K562 (cell line): ENCODE data around the gene SGPP2. TPM values are rescaled to one million over a fixed set of nuclear protein-coding genes. Genes with fewer than 3 reads are reported as not detected.

Experiments
- ATAC-seq: fragments of 200-7000 bp; cut with Tn5 transposase; 3 replicates; pipeline ENCODE4 v1.9.1; 2020; ENCODE audit warnings: moderate library complexity
- BruUV-seq: library from RNA; stranded (reverse); fragments of 400-500 nt; replicated peaks from 2 replicates; lab custom pipeline; 2021; lab: Mats Ljungman, UMichigan
- CTCF ChIA-PET: fragments of 300-600 bp; formaldehyde crosslinking; extraction: SDS; loops from one replicate; lab custom pipeline; 2021; ENCODE audit warnings: low intra/inter-chr PET ratio; lab: Yijun Ruan, JAX
- POLR2A ChIA-PET: fragments of 300-600, 350-650 bp; sonication (Branson Sonifier 250); formaldehyde crosslinking; extraction: SDS; loops from one replicate; lab custom pipeline; 2021; ENCODE audit warnings: antibody characterized with exemption, inconsistent platforms; lab: Yijun Ruan, JAX
- DNase-seq, 4 experiments: peaks; one replicate each; pipeline versions ENCODE4 v3.0.0 to v3.0.0-alpha.2; 2011 to 2018; ENCODE audit warnings: low spot score in 3 of 4, mixed read lengths in 3 of 4; ENCODE audit errors: extremely low read depth in 1 of 4
- FAIRE-seq: peaks from 2 replicates; lab custom pipeline; 2011; peaks lifted over from hg19 to GRCh38; lab: Jason Lieb, UNC
- H2AFZ ChIP-seq: 2 replicates; pipeline ENCODE4 v1.6.0; 2011; ENCODE audit warnings: low read depth, low read length, control low read depth, inconsistent platforms
- H3K27ac ChIP-seq: fragments of 200-600 bp; 3 replicates; pipeline ENCODE4 v1.8.0; 2011; ENCODE audit warnings: low read depth, mild to moderate bottlenecking, control low read depth, inconsistent platforms, low read length, moderate library complexity, mixed read lengths; ENCODE audit errors: extremely low read depth
- H3K27me3 ChIP-seq, 2 experiments: fragments of 300-600 bp in 1 of 2; 2 replicates in 1 of 2; 3 replicates in 1 of 2; pipeline versions ENCODE4 v1.6.0 to v1.8.0; 2011; ENCODE audit warnings: inconsistent platforms in 2 of 2, low read length in 2 of 2, mild to moderate bottlenecking in 1 of 2, mixed read lengths in 1 of 2, moderate library complexity in 1 of 2; ENCODE audit not compliant: control insufficient read depth in 2 of 2, insufficient read depth in 2 of 2
- H3K36me3 ChIP-seq: fragments of 300-600 bp; 3 replicates; pipeline ENCODE4 v1.8.0; 2011; ENCODE audit warnings: mild to moderate bottlenecking, low read length, inconsistent platforms; ENCODE audit not compliant: control insufficient read depth, insufficient read depth
- H3K4me1 ChIP-seq, 2 experiments: fragments of 200-600 bp in 1 of 2; replicated peaks in 1 of 2; 2 replicates in 1 of 2; 3 replicates in 1 of 2; pipeline versions ENCODE4 v1.5.1 to v1.8.0; 2011; ENCODE audit warnings: inconsistent platforms in 2 of 2, low read length in 2 of 2, mild to moderate bottlenecking in 1 of 2, mixed read lengths in 1 of 2, moderate library complexity in 1 of 2; ENCODE audit not compliant: control insufficient read depth in 2 of 2, insufficient read depth in 2 of 2
- H3K4me2 ChIP-seq: 2 replicates; pipeline ENCODE4 v1.6.1; 2011; ENCODE audit warnings: low read length, control low read depth, inconsistent platforms, mixed read lengths; ENCODE audit not compliant: insufficient read depth
- H3K4me3 ChIP-seq: fragments of 200-600 bp; sonication (generic), shearing (Covaris generic); 2 replicates; pipeline ENCODE4 v1.5.1; 2016; ENCODE audit warnings: control low read depth, inconsistent platforms
- H3K79me2 ChIP-seq: fragments of 200-600 bp; 3 replicates; pipeline ENCODE4 v1.8.0; 2011; ENCODE audit warnings: low read length, inconsistent platforms; ENCODE audit not compliant: control insufficient read depth, insufficient read depth
- H3K9ac ChIP-seq, 2 experiments: 2 replicates each; pipeline versions ENCODE4 v1.6.0 to v1.6.1; 2011; ENCODE audit warnings: low read depth in 2 of 2, low read length in 2 of 2, control low read depth in 1 of 2, inconsistent platforms in 1 of 2, mild to moderate bottlenecking in 1 of 2, mixed read lengths in 1 of 2; ENCODE audit not compliant: insufficient read depth in 1 of 2
- H3K9me1 ChIP-seq: one replicate; pipeline ENCODE4 v1.6.0; 2011; ENCODE audit warnings: inconsistent platforms, mild to moderate bottlenecking, low read length, moderate library complexity; ENCODE audit not compliant: control insufficient read depth, insufficient read depth
- H3K9me3 ChIP-seq: replicated peaks from 2 replicates; pipeline ENCODE4 v1.5.1; 2011; ENCODE audit warnings: low read depth, low read length, inconsistent platforms; ENCODE audit not compliant: control insufficient read depth, insufficient read depth
- H4K20me1 ChIP-seq: replicated peaks from 2 replicates; pipeline ENCODE4 v1.6.1; 2011; ENCODE audit warnings: low read length, inconsistent platforms, mixed read lengths; ENCODE audit not compliant: control insufficient read depth, insufficient read depth
- GATAD2A ChIP-seq: fragments of 450-650 bp; IDR thresholded peaks from 2 replicates; pipeline ENCODE4 v1.6.1; 2017
- HMGN3 ChIP-seq: IDR thresholded peaks from 2 replicates; pipeline ENCODE4 v1.6.1; 2011; ENCODE audit warnings: borderline replicate concordance, low read depth, mild to moderate bottlenecking, mixed read lengths, low read length; ENCODE audit not compliant: insufficient read length; ENCODE audit errors: extremely low read depth
- LARP7 ChIP-seq: fragments of 450-650 bp; IDR thresholded peaks from 2 replicates; pipeline ENCODE4 v1.6.1; 2016
- MYBL2 ChIP-seq, 2 experiments: fragments of 450-650 bp in 1 of 2; sonication (generic) in 1 of 2; formaldehyde crosslinking in 1 of 2; IDR thresholded peaks; 2 replicates each; pipeline versions ENCODE4 v1.6.1 to v1.8.1; 2017 to 2022; ENCODE audit warnings: borderline replicate concordance in 1 of 2, inconsistent platforms in 1 of 2, low read depth in 1 of 2, mild to moderate bottlenecking in 1 of 2, missing genetic modification reagents in 1 of 2, moderate library complexity in 1 of 2
- PHF8 ChIP-seq: fragments of 200-600 bp; sonication (generic); IDR thresholded peaks from 2 replicates; pipeline ENCODE4 v1.6.1; 2012; ENCODE audit warnings: mixed run types, mild to moderate bottlenecking, inconsistent platforms, low read length, moderate library complexity, borderline replicate concordance
- WGBS: fragments of 100-300 bp; shearing (Covaris generic); methylation state at CpG from one replicate; pipeline ENCODE4 v1.1.6; 2016; ENCODE audit warnings: low coverage, mixed read lengths; ENCODE audit not compliant: insufficient coverage; ENCODE audit errors: missing lambda C conversion rate; 5-methylcytosine and 5-hydroxymethylcytosine counted together
- in situ Hi-C: fragments of 300-500 bp; cut with MboI; formaldehyde crosslinking; loops from 4 replicates; pipeline ENCODE4 v1.15.0; 2018; ENCODE audit warnings: inconsistent platforms, mixed read lengths
- intact Hi-C: fragments of 100-400 bp; cut with micrococcal nuclease; formaldehyde crosslinking; loops from 2 replicates; pipeline ENCODE4 v1.14.2; 2022
- polyA plus RNA-seq, 8 experiments: library from polyadenylated mRNA; depleted of rRNA in 4 of 8; stranded (reverse) in 5 of 8; unstranded in 3 of 8; fragments of >200 nt; fragmentation: Nextera tagmentation in 2 of 8; fragmentation: Illumina TruSeq in 1 of 8; extraction: Ambion mirVana in 2 of 8; extraction: Trizol in 1 of 8; gene quantifications; 2 replicates each; pipeline versions ENCODE4 v1.2.1 to v1.2.3, GENCODE V29; 2011 to 2014; ENCODE audit warnings: inconsistent platforms in 1 of 8, missing spikeins in 1 of 8
- small RNA-seq: library from RNA; depleted of rRNA; stranded (forward); fragments of <200 nt; gene quantifications from one replicate; pipeline ENCODE3, GENCODE V24; 2014
- total RNA-seq, 7 experiments: library from RNA; depleted of rRNA in 6 of 7; stranded (reverse); fragments of >200 nt in 6 of 7; fragmentation: Illumina TruSeq in 2 of 7; extraction: Trizol in 2 of 7; gene quantifications; 2 replicates each; pipeline versions ENCODE4 v1.2.1 to v1.2.3, GENCODE V29; 2011 to 2021; ENCODE audit warnings: low replicate concordance in 1 of 7
- TF ChIP-seq, protein P1 (sequence below): conservative IDR thresholded peaks from 2 replicates; pipeline ENCODE4 v1.6.1; 2011; ENCODE audit warnings: low read depth, mild to moderate bottlenecking, low read length; ENCODE audit not compliant: control insufficient read depth
- TF ChIP-seq, protein P2 (sequence below): fragments of 250-450 bp; sonication (Bioruptor Pico); IDR thresholded peaks from 2 replicates; pipeline ENCODE4 v1.5.0; 2021; ENCODE audit warnings: mild to moderate bottlenecking, moderate library complexity

SGPP2 gene
- total and polyA plus RNA-seq, 9 of the 15 experiments (the other 6 are each of a cell fraction or from before 2014, with no cell fraction given): 0.01 to 0.04 TPM; not detected in 7

DNA sequence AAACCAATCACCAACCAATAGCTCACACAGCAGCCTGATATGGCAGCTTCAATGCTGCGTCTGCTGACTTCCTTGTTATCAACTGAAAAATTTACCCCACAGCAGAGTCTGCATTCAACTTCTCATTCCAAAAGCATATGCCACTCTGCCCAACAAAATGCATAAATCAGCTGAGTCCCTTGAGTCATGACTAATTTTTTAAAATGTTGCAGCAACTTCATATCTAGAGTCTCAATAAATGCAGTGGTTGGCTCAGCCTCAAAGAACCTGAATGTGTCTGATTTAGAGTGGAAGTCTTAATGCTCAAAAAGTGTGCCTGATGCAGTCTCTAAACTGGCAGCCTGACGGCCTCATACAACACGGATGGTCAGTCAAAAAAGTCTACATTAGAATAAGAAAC lies 185.0 kb downstream of the SGPP2 start:
- Histone ChIP-seq H3K27ac (no peak overlapping the region), H3K27me3 (no peaks in the 10 kb centered on the region), H2AFZ (no peak overlapping the region), H3K9me1 (no peaks in the 10 kb centered on the region), H3K4me3 (no peak overlapping the region), H3K4me2 (no peak overlapping the region), H3K9me3 (no peaks in the 10 kb centered on the region)
- intact Hi-C loops (no loop called here), in situ Hi-C loops (no loop called here)
- POLR2A ChIA-PET: no interaction called here
- ATAC-seq (no peak), DNase-seq (no peak), FAIRE-seq (no peak)
- TF ChIP-seq PHF8 (no peak), HMGN3 (no peak), LARP7 (no peak), GATAD2A (no peak), MYBL2 (IDR thresholded peaks at IDR 0.05; ENCODE audit: low read depth) (no peak), MYBL2 (CRISPR knock-in tag; IDR thresholded peaks at IDR 0.05; ENCODE audit: borderline replicate concordance) (no peak)
- TF ChIP-seq, protein P1, sequence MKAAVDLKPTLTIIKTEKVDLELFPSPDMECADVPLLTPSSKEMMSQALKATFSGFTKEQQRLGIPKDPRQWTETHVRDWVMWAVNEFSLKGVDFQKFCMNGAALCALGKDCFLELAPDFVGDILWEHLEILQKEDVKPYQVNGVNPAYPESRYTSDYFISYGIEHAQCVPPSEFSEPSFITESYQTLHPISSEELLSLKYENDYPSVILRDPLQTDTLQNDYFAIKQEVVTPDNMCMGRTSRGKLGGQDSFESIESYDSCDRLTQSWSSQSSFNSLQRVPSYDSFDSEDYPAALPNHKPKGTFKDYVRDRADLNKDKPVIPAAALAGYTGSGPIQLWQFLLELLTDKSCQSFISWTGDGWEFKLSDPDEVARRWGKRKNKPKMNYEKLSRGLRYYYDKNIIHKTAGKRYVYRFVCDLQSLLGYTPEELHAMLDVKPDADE: no peak
- TF ChIP-seq, protein P2, sequence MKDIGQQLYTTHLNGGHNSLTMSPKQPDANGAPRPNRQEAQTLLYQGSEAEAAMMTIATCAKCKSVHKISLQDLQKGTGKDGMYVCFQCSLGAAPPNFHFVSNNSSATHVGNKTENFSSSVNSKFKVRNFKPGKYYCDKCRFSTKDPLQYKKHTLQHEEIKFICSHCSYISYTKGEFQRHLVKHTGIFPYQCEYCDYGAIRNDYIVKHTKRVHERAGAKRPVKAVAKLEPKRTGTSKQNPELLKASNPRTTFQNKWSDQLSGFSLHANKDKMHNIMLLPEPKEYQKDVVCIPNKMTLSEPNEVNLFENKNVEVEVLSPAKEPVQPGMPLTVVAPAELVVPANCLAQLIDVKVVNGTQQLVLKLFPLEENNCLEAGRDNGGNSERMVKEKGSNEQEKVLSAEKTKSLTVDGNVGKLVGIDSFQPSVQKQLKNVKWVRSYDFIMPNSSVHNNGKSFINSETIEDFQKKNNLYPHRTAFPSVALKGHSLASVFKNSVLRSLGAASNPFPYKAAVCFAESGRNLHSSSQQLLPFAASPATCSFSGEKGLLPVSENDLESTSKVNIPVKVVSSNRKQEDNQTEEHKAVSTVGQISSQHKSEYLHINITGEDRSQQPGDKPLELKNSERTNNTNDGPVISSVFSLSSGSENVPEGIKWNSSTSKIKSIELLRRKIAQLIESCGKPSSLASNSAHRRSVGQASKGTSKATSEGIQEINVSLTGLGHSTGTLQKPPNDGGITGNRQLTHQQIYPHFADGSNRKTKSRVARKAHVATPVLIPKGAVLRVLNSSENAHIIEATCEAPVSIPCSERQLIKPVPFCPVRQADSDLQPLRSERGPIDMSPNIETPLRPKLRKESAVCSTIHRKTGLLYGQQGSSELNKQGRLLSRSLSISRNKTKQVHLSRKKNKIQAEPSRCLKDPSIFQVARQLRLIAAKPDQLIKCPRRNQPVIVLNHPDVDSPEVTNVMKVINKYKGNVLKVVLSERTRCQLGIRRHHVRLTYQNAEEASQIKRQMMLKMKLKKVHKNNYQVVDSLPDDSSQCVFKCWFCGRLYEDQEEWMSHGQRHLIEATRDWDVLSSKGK (CRISPR knock-in tag): no peak
- TF ChIP-seq, all 486 proteins: peak for 0
- 96% methylated on average over 3 of the region's 3 CpGs for WGBS
- no peaks in the 10 kb centered on the region; a peak in 1 of 5 replicates for H3K4me1 ChIP-seq
- H3K9ac ChIP-seq: no peak overlapping the region
- CTCF ChIA-PET: no interaction called here
- peaks cover 80% of the 10 kb centered on the region for H3K36me3 ChIP-seq
- no peaks in the 10 kb centered on the region for H4K20me1 ChIP-seq
- no TSS peak for BruUV-seq
- H3K79me2 ChIP-seq: peaks cover 7% of the 10 kb centered on the region; the same call in 2 of the 3 replicates

Small RNA genes lying within 50 kb of the gene (small RNA-seq; reads per million reads assigned to genes)
- gene RF00019 (not detected), gene RNU6-619P (not detected)

Other genes starting within 250 kb of the SGPP2 start
- gene PAX3, start 125.5 kb upstream of the SGPP2 start, total RNA-seq (2014; rRNA removed): not detected in 2 replicates
- gene PAX3, start 125.5 kb upstream of the SGPP2 start, total RNA-seq (2014; rRNA removed; fragmentation: Illumina TruSeq; extraction: Trizol): not detected in 2 replicates
- not detected in 2 replicates for gene PAX3, start 125.5 kb upstream of the SGPP2 start, total RNA-seq (2015; rRNA removed; fragmentation: Illumina TruSeq; extraction: Trizol)
- gene PAX3, start 125.5 kb upstream of the SGPP2 start, total RNA-seq (2021): not detected in 2 replicates
- gene PAX3, start 125.5 kb upstream of the SGPP2 start, polyA plus RNA-seq (2011; rRNA removed): not detected in 2 replicates
- gene PAX3, start 125.5 kb upstream of the SGPP2 start, polyA plus RNA-seq (2014; fragmentation: Illumina TruSeq; extraction: Trizol): not detected in 2 replicates
- not detected for gene PAX3, start 125.5 kb upstream of the SGPP2 start, polyA plus RNA-seq (2014; fragmentation: Nextera tagmentation; extraction: Ambion mirVana)
- gene PAX3, start 125.5 kb upstream of the SGPP2 start, polyA plus RNA-seq (2014; rRNA removed): not detected in 2 replicates
- gene FARSB, start 231.5 kb downstream of the SGPP2 start, total RNA-seq (2014; rRNA removed): 26.6 and 28.3 TPM in 2 replicates
- gene FARSB, start 231.5 kb downstream of the SGPP2 start, total RNA-seq (2014; rRNA removed; fragmentation: Illumina TruSeq; extraction: Trizol): 55.7 and 60.7 TPM in 2 replicates
- 50.9 and 54.2 TPM in 2 replicates for gene FARSB, start 231.5 kb downstream of the SGPP2 start, total RNA-seq (2015; rRNA removed; fragmentation: Illumina TruSeq; extraction: Trizol)
- 50.5 and 52.0 TPM in 2 replicates for gene FARSB, start 231.5 kb downstream of the SGPP2 start, total RNA-seq (2021)
- 61.6 and 90.1 TPM in 2 replicates for gene FARSB, start 231.5 kb downstream of the SGPP2 start, polyA plus RNA-seq (2011; rRNA removed)
- gene FARSB, start 231.5 kb downstream of the SGPP2 start, polyA plus RNA-seq (2014; fragmentation: Illumina TruSeq; extraction: Trizol): 86.3 and 101 TPM in 2 replicates
- 100 to 1,000 TPM; 152 to 171 TPM for gene FARSB, start 231.5 kb downstream of the SGPP2 start, polyA plus RNA-seq (2014; fragmentation: Nextera tagmentation; extraction: Ambion mirVana)
- gene FARSB, start 231.5 kb downstream of the SGPP2 start, polyA plus RNA-seq (2014; rRNA removed): 54.0 and 64.9 TPM in 2 replicates
- not detected in 2 replicates for gene MOGAT1, start 247.1 kb downstream of the SGPP2 start, total RNA-seq (2014; rRNA removed)
- not detected in 2 replicates for gene MOGAT1, start 247.1 kb downstream of the SGPP2 start, total RNA-seq (2014; rRNA removed; fragmentation: Illumina TruSeq; extraction: Trizol)
- not detected in 2 replicates for gene MOGAT1, start 247.1 kb downstream of the SGPP2 start, total RNA-seq (2015; rRNA removed; fragmentation: Illumina TruSeq; extraction: Trizol)
- not detected in 2 replicates for gene MOGAT1, start 247.1 kb downstream of the SGPP2 start, total RNA-seq (2021)
- not detected in 2 replicates for gene MOGAT1, start 247.1 kb downstream of the SGPP2 start, polyA plus RNA-seq (2011; rRNA removed)
- gene MOGAT1, start 247.1 kb downstream of the SGPP2 start, polyA plus RNA-seq (2014; fragmentation: Illumina TruSeq; extraction: Trizol): not detected in 2 replicates
- gene MOGAT1, start 247.1 kb downstream of the SGPP2 start, polyA plus RNA-seq (2014; fragmentation: Nextera tagmentation; extraction: Ambion mirVana): not detected
- gene MOGAT1, start 247.1 kb downstream of the SGPP2 start, polyA plus RNA-seq (2014; rRNA removed): not detected in 2 replicates